Psoas muscle (tissue), 8 donors: ENCODE data around the gene NPPB. TPM values are rescaled to one million over a fixed set of nuclear protein-coding genes. Genes with fewer than 3 reads are reported as not detected.
A peak's percentile ranks its signal among the peaks of the same experiment; 100 is the strongest.
"Not testable (repeated sequence)": the region's sequence is repeated elsewhere in the genome, so short reads cannot be mapped to it uniquely, and the experiment has no call there.

Source experiments
- ATAC-seq, 4 donors: fragments of 200-7000 bp; cut with Tn5 transposase; one replicate each; pipeline ENCODE4 v1.9.1; 2020; ENCODE audit warnings: moderate library complexity in 3 of 4, mild to moderate bottlenecking in 2 of 4
- DNase-seq, 2 donors: peaks; one replicate each; pipeline ENCODE4 v3.0.0-alpha.2; 2020
- H3K27ac ChIP-seq: fragments of 200-600 bp; one replicate; pipeline ENCODE4 v1.8.0; 2022
- H3K27me3 ChIP-seq, 3 donors: fragments of 200-600 bp in 1 of 3; one replicate each; pipeline versions ENCODE4 v1.6.1 to v1.8.0; 2013 to 2022; ENCODE audit warnings: low read length in 2 of 3, mild to moderate bottlenecking in 2 of 3, moderate library complexity in 1 of 3; ENCODE audit not compliant: insufficient read depth in 3 of 3
- H3K36me3 ChIP-seq, 2 donors: fragments of 200-600 bp in 1 of 2; one replicate each; pipeline versions ENCODE4 v1.6.1 to v1.8.0; 2013 to 2022; ENCODE audit warnings: low read depth in 1 of 2, mild to moderate bottlenecking in 1 of 2, moderate library complexity in 1 of 2; ENCODE audit not compliant: insufficient read depth in 1 of 2
- H3K4me1 ChIP-seq: fragments of 200-600 bp; one replicate; pipeline ENCODE4 v1.8.0; 2022
- H3K4me3 ChIP-seq: fragments of 200-600 bp; one replicate; pipeline ENCODE4 v1.8.0; 2022; ENCODE audit warnings: mild to moderate bottlenecking
- H3K9me3 ChIP-seq: fragments of 200-600 bp; one replicate; pipeline ENCODE4 v1.8.0; 2022
- CTCF ChIP-seq: fragments of 200-600 bp; IDR thresholded peaks from one replicate; pipeline ENCODE4 v1.8.0; 2022; ENCODE audit warnings: antibody characterized with exemption
- WGBS, 3 donors: extraction: QIAGEN DNeasy Blood & Tissue Kit; methylation state at CpG; one replicate each; pipeline versions ENCODE4 v1.1.6 to v1.1.7; 2013; 5-methylcytosine and 5-hydroxymethylcytosine counted together
- intact Hi-C, 2 donors: fragments of 100-400 bp; cut with DNase I; formaldehyde crosslinking; loops; one replicate each; pipeline versions ENCODE4 v1.11.0 to v1.14.2; 2022
- polyA plus RNA-seq, 3 donors: library from polyadenylated mRNA; stranded (reverse); fragments of 200-250 nt; gene quantifications; one replicate each; pipeline ENCODE4 v1.2.3, GENCODE V29; 2013
- total RNA-seq, 4 donors: library from RNA; stranded (reverse); fragmentation: NEBNext Ultra II Directional in 2 of 4; extraction: Animal tissue kit (Norgen Biotek cat#: 25700) in 2 of 4; gene quantifications; one replicate each; pipeline versions ENCODE4 v1.2.1 to v1.2.4, GENCODE V29; 2021 to 2023
- donor health status: healthy with polysubstance abuse.
- donor health status: DM: no; HTN: no; CAD: no; lungs with moderate emphysema.
- donor health status: Bipolar disorder and iron deficiency.
- donor health status: healthy.
- donor health status: DM: yes; HTN: yes; CAD: no.
- donor health status: DM: no; HTN: no; CAD: no.
- donor health status: DM: no; HTN: no; CAD: no.
- donor health status: DM: yes; HTN: yes; CAD: no.

NPPB gene
- total and polyA plus RNA-seq, 7 donors, result 0.37 to 1.6 (median 0.39) TPM; not detected in 4

GRCh38 chr1:11904978-11905377, 46.2 kb upstream of the NPPB start:
- ATAC-seq, result no peak
- H3K27me3 ChIP-seq, result no peaks in the 10 kb centered on the region
- no peak overlapping the region for H3K27ac ChIP-seq
- no peaks in the 10 kb centered on the region for H3K4me1 ChIP-seq
- WGBS, 3 donors, result 92 to 96% (median 92%) methylated on average over 5 of the region's 5 CpGs
- DNase-seq, result no peak
- intact Hi-C loops, result no loop called here
- H3K9me3 ChIP-seq, result no peaks in the 10 kb centered on the region
- H3K4me3 ChIP-seq, result no peak overlapping the region
- no peak for TF ChIP-seq CTCF
- H3K36me3 ChIP-seq, result no peaks in the 10 kb centered on the region

DNA sequence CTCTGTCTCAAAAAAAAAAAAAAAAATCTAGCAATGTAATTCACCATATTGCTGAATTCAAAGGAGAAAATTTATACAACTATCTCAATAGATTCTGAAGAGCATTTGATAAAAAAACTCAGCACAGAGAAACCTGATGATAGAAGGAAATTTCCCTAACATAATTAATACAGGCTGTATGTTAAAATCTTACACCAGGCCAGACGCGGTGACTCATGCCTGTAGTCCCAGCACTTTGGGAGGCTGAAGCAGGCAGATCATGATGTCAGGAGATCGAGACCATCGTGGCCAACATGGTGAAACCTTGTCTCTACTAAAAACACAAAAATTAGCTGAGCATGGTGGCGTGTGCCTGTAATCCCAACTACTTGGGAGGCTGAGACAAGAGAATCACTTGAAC, 45.4 kb upstream of the NPPB start:
- H3K4me1 ChIP-seq, DNase-seq, H3K27ac ChIP-seq, H3K4me3 ChIP-seq, H3K9me3 ChIP-seq, intact Hi-C loops, H3K36me3 ChIP-seq, H3K27me3 ChIP-seq, ATAC-seq: not testable (repeated sequence)
- 89 to 93% (median 91%) methylated on average over 5 of the region's 5 CpGs for WGBS, 3 donors

DNA sequence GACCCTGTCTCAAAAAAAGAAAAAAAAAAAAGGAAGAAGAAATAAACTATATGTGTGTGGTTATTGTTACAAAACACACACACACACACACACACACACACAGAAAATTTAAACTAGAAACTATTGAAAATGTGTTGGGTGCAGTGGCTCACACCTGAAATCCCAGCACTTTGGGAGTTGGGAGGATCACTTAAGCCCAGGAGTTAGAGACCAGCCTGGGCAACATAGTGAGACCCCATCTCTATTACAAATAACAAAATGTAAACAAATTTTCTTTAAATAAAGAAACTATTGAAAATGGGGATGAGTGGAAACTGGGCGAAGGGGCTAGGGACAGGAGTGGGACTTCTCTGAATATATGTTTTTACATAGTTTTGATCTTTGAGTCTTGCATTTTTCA, 44.5 kb upstream of the NPPB start:
- intact Hi-C loops, result no loop called here
- ATAC-seq, result no peak
- Histone ChIP-seq H3K27me3 (peaks cover 0 to 13% (median 10%) of the 10 kb centered on the region in 3 donors), H3K4me3 (no peak overlapping the region), H3K4me1 (no peaks in the 10 kb centered on the region), H3K27ac (no peak overlapping the region), H3K9me3 (no peaks in the 10 kb centered on the region), H3K36me3 (no peaks in the 10 kb centered on the region)
- no peak for DNase-seq
- no peak for TF ChIP-seq CTCF
- WGBS, 3 donors, result 96 to 97% (median 97%) methylated on average over 1 of the region's 1 CpG

GRCh38 chr1:11901446-11901845, 42.7 kb upstream of the NPPB start:
- WGBS, 3 donors, result 50 to 68% (median 55%) methylated on average over 9 of the region's 9 CpGs

GRCh38 chr1:11898831-11899467, 40.2 kb upstream of the NPPB start:
- no peaks in the 10 kb centered on the region for H3K4me1 ChIP-seq
- no peak overlapping the region for H3K27ac ChIP-seq
- peak in 1 of 4 donors; percentile 24 for ATAC-seq
- WGBS, 3 donors, result 14 to 18% (median 14%) methylated on average over 22 to 26 of the region's 26 CpGs
- intact Hi-C loops, result no loop called here
- H3K36me3 ChIP-seq, result no peaks in the 10 kb centered on the region
- TF ChIP-seq CTCF, result no peak
- H3K27me3 ChIP-seq, result peaks cover 0 to 30% (median 13%) of the 10 kb centered on the region in 3 donors
- no peaks in the 10 kb centered on the region for H3K9me3 ChIP-seq
- no peak overlapping the region for H3K4me3 ChIP-seq
- no peak for DNase-seq

More at GRCh38 chr1:11901446-11901845, 42.7 kb upstream of the NPPB start:
- peaks cover 0 to 20% (median 13%) of the 10 kb centered on the region in 3 donors for H3K27me3 ChIP-seq
- ATAC-seq, result peak; percentile 44 to 81 (median 66)
- H3K4me1 ChIP-seq, H3K27ac ChIP-seq, H3K4me3 ChIP-seq, intact Hi-C loops, H3K9me3 ChIP-seq, DNase-seq, H3K36me3 ChIP-seq: not testable (repeated sequence)
